ENCODE data around the gene GALNT18.

The GALNT18 gene

GRCh38 chr11:11408436-11409221 is 213.2 kb downstream of the GALNT18 start:
- DNase-seq (ENCODE audit: low spot score): no peak

DNA sequence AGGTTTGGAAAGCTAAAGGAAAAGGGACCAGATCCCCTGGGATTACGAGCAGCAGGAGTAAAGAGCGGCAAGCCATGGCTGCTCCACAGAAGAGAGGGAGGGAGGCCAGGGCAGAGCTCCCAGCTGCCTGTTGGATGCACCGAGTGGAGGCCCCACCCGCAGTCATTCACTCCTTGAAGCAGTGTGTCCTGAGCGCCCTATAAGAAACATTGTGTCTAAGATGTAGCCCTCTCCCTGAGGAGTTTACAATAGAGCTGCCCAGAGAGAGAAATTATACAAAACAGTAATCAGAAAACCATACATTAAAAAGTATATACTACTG is 214.1 kb downstream of the GALNT18 start:
- DNase-seq (ENCODE audit: low spot score): no peak

GRCh38 chr11:11407065-11407762 is 214.6 kb downstream of the GALNT18 start:
- no peak for DNase-seq (ENCODE audit: low spot score)

DNA sequence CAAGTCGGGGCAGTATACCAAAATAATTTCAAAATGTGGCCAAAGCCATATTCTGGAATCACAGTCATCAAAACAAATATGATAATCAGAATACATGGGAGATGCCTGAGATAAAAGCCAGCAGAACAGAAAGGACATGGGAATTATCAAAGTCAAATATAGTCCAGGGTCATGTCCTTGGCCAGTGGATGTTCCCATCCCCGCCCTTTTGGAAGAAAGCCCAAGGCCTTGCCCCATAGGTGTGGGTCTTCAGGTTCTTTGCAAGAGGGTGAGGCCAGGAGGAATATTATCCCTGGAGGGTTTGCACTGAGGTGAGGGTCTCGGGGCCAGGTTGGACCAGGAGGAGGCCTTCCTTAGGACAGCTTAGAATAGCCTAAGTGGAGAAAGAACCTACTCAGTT is 215.2 kb downstream of the GALNT18 start:
- no peak for DNase-seq (ENCODE audit: low spot score)

DNA sequence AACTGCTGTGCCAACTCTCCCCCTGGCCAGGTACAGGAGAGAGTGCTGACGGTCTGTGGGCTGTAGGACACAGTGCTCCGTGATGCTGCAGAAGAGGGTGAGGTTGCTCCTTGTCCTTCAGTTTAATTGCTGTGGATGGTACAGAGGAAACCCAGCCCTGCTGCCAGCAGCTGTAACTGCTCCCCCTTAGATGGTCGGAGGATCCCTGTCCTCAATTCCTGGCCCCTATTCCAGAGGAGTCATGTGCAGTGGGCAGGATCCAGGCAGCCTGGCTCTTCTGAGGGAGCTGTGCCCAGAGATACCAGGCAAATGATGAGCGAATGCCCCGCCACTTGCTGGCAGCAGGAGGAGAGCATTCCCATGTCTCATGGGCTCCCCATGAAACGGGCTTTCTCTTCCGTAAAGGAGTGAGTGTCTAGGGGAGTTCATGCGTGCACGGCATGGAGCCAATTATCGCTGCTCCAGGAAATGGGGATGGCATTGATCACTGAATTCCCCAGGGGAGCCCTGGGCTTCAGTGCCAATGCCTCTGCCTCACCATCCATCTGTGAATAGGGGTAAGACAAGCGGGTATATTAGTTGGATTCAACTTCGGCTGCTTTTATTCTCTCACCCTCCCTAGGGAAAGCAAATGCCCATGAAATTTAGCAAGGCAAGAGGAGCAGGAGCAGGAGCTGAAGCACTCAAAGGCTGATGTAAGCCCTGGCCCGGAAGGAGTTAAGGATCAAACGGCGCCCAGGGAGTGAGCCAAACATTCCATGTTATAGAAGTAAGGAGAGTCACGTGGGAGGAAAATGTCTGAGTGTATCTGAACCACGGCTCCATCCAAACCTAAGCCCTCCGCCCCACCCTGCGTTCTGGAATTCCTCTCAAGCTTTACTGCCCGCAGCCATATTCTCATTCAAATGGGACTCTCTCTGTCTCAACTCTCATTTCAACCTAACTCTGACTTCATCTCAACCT is 217.8 kb downstream of the GALNT18 start:
- DNase-seq (ENCODE audit: low spot score): no peak

- no peak for DNase-seq (ENCODE audit: low spot score)
These were observed 219.8 kb downstream of the GALNT18 start for GRCh38 chr11:11401960-11402535.

- DNase-seq (ENCODE audit: low spot score): no peak
These were observed 221.1 kb downstream of the GALNT18 start for GRCh38 chr11:11400635-11401232.

- no peak for DNase-seq (ENCODE audit: low spot score)
These were observed 221.7 kb downstream of the GALNT18 start for GRCh38 chr11:11400121-11400520.

- DNase-seq (ENCODE audit: low spot score): no peak
These were observed 224.0 kb downstream of the GALNT18 start for GRCh38 chr11:11397781-11398180.

- no peak for DNase-seq (ENCODE audit: low spot score)
These were observed 224.8 kb downstream of the GALNT18 start for GRCh38 chr11:11397036-11397415.

DNA sequence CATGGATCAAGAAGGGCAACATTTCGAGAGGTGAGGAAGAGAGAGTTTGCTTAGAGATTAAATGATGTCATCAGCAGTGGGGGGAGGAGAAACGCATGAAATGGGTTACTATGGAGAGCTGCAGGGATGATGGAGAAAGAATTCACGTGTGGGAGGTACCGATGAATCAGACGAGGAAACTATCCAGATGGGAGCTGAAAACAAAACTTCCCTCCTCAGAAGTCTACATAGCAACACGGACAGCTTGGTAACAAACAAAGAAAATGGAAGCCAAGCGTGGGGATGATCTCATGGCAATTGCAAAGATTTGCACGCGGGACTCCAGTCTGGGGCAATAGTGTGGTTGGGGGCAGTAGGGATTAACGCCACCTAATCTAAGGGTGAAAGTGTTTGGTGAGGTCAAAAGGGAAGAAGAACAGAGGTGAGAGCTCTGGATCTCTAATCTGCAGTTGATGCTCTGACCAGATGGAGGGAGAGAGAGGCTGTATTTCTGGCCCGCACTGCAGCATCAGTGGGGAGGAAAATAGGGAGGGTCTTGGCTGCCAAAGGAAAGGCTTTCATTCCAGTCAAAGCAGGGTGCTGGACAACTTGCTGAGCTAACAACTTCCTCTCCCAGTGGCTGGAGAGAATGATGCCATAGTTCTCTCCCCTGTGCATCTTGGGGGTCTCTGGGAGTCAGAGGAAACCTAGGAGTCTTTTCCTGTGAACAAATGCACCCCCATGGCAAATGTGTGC is 225.3 kb downstream of the GALNT18 start:
- DNase-seq (ENCODE audit: low spot score): no peak

DNA sequence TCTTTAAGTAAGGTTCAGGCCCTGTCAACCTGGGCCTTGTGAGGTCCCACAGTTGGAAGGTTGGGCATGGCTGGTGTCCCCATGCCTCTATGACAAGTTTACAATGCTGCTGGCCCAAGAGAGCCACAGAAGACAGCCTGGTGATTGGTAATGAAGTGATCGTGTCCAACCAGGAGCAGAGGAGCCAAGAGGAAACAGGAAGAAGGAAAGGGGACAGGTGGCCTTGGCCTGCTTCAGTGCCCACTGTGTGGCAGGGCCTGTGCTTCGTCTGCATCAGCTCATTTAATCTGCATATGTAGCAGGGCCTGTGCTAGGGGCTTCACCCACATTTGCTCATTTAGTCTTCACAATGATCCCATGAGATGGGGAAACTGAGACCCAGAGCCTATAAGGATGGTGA is 226.7 kb downstream of the GALNT18 start:
- DNase-seq (ENCODE audit: low spot score): no peak

DNA sequence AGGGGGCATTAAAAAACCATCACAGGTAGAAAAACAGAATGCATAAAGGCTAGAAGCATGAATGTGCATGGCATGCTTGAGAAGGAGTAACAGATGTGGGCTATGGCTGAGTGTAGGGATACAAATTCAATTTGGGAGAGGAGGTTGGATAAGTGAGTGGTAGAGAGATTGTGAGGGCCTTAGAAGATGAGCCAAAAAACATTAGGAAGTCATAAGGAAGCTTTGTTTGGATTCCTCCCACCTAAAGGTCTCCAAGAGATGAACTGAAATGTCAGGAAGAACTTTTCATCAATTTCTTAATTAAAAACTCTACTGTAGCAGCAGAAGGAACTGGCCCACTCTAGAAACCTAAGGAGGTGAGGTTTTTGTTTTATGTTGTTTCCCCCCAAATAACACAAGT is 227.6 kb downstream of the GALNT18 start:
- DNase-seq (ENCODE audit: low spot score): no peak

- no peak for DNase-seq (ENCODE audit: low spot score)
These were observed 229.9 kb downstream of the GALNT18 start for GRCh38 chr11:11391796-11392463.

DNA sequence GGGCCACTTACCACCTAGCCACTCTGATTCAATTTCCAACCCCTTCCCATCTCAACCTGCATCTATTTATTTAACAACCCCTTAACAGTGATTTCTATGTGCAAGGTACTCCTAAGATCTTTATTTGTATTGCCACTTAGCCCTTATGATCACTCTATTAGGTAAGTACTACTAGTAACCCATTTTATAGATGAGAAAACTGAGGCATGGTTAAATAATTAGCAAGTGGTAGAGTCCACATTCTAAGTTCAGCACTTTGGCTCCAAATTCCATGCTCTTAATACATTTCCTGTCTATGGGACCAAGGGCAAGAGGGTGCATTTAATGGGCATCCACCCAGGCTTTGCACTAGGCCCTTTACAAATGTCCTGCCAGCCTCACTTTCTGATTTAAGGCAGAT is 230.6 kb downstream of the GALNT18 start:
- DNase-seq (ENCODE audit: low spot score): no peak

GRCh38 chr11:11390068-11390771 is 231.6 kb downstream of the GALNT18 start:
- DNase-seq (ENCODE audit: low spot score): no peak

DNA sequence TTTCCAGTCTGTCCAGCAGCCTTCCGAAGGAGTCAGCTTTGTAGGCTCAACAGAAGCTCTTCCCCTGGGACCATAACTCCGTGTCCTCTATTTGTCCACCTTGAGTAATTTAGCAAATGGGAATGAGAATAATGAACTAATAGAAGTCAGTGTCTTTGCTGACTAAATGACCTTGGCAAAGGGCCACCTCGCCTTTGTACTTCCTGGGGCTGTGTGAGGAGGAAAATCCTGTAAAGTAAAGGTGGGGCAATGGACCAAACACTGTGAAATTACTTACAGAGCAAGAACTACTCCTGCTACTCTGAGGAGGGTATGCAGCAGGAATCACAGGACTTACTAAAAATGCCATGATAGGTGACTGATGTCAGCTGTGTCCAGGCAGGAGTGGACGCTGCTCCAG is 232.6 kb downstream of the GALNT18 start:
- DNase-seq (ENCODE audit: low spot score): no peak

DNA sequence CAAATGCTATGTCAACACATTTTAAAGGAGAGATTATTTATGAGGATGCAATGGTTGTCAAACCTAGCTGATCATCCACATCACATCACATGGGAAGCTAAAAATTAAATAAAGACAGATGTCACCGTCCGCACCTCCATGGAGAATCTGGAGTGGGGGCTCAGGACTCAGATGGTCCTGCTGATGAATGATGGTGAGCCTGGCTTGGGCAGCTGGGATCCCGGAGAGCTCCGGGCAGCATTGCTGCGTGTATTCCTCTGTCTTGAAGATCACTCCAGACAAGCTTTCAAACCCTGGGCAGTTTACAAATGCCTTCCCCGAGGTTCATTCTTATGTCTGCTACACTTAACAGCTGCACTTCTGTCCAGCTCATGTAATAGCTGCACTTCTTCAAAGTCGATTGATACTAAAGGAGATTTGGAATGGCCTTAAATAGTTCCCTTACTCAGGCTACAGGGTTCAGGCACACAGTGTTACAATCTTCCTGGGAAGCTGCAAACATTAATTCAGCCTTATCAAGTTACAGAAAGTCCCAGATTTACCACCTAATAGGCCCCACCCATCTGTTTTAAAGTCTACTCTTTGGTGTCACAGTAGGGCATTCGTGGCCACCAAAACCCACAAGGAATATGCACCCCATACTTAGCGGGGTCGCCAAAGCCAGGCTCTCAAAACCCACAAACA is 234.0 kb downstream of the GALNT18 start:
- no peak for DNase-seq (ENCODE audit: low spot score)

GRCh38 chr11:11387207-11387606 is 234.6 kb downstream of the GALNT18 start:
- no peak for DNase-seq (ENCODE audit: low spot score)

All from NAMALWA (cell line).